Stimulated activated CD4-positive, alpha-beta T cell treated with anti-CD3 and anti-CD28 coated beads, Interleukin-1b, Interleukin-23, amount 100 ng/mL, for 24 hours (primary cell): ENCODE measurements around the gene CUX1.
"Not testable (repeated sequence)": the region's sequence is repeated elsewhere in the genome, so short reads cannot be mapped to it uniquely, and the experiment has no call there.

Experiments
- DNase-seq, 4 experiments: peaks; one replicate each; pipeline ENCODE4 v3.0.0-alpha.2; 2020; ENCODE audit warnings: low read depth in 4 of 4, low spot score in 1 of 4

Gene CUX1

GRCh38 chr7:101849314-101849713 lies 31.9 kb downstream of the CUX1 start:
- DNase-seq: not testable (repeated sequence)

GRCh38 chr7:101852364-101852763 lies 34.9 kb downstream of the CUX1 start:
- not testable (repeated sequence) for DNase-seq

GRCh38 chr7:101853684-101854083 lies 36.3 kb downstream of the CUX1 start:
- no peak for DNase-seq

GRCh38 chr7:101854084-101854865 lies 36.8 kb downstream of the CUX1 start:
- no peak for DNase-seq

- peak; percentile 13 to 68 (median 56) for DNase-seq
Measured at GRCh38 chr7:101856473-101857357, 39.3 kb downstream of the CUX1 start.

- DNase-seq: no peak
Measured at GRCh38 chr7:101857358-101857811, 40.0 kb downstream of the CUX1 start.

GRCh38 chr7:101858437-101859385 lies 41.3 kb downstream of the CUX1 start:
- DNase-seq: no peak

GRCh38 chr7:101859411-101860106 lies 42.1 kb downstream of the CUX1 start:
- no peak for DNase-seq

GRCh38 chr7:101860316-101861217 lies 43.1 kb downstream of the CUX1 start:
- no peak for DNase-seq

GRCh38 chr7:101861218-101861775 lies 43.9 kb downstream of the CUX1 start:
- DNase-seq: no peak

- DNase-seq: no peak
Measured at GRCh38 chr7:101862280-101863220, 45.1 kb downstream of the CUX1 start.

- no peak for DNase-seq
Measured at GRCh38 chr7:101863598-101863997, 46.2 kb downstream of the CUX1 start.

- DNase-seq: no peak
Measured at GRCh38 chr7:101864039-101864438, 46.6 kb downstream of the CUX1 start.

GRCh38 chr7:101865031-101865430 lies 47.6 kb downstream of the CUX1 start:
- DNase-seq: no peak

- DNase-seq: no peak
Measured at GRCh38 chr7:101865455-101865854, 48.0 kb downstream of the CUX1 start.

- no peak for DNase-seq
Measured at GRCh38 chr7:101866328-101866727, 48.9 kb downstream of the CUX1 start.

GRCh38 chr7:101867265-101867664 lies 49.8 kb downstream of the CUX1 start:
- DNase-seq: no peak

- DNase-seq: not testable (repeated sequence)
Measured at GRCh38 chr7:101867681-101868080, 50.3 kb downstream of the CUX1 start.
